Midbrain (tissue), 1 donor: ENCODE data around the gene PUDP.
"Not testable (repeated sequence)": the region's sequence is repeated elsewhere in the genome, so short reads cannot be mapped to it uniquely, and the experiment has no call there.

Experiments used
- DNase-seq: peaks from one replicate; lab custom pipeline; 2025; lab: John Stamatoyannopoulos, UW

Gene PUDP

GRCh38 chrX:7147978-7148854 lies at the start of gene PUDP:
Gene PUDP, minus strand, starts transcription at chrX:7148153. Its CDS starts 40 bp downstream, at chrX:7148113.
- DNase-seq: peak; percentile 91

DNA sequence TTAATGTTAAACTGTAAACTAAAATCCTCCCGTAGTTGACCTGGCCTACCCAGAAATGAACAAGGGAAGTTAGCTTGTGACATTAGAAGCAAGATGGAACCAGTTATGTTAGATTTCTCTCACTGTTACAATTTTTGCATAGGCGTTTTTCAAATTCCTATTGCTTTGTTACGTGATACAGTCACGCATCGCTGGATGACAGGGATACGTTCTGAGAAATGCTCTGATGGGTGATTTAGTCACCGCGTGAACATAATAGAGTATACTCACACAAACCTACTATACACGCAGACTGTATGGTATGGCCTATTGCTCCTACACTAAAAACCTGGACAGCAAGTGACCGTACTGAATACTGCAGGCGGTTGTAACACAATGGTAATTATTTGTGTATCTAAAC lies 46.7 kb upstream of the PUDP start:
- no peak for DNase-seq

DNA sequence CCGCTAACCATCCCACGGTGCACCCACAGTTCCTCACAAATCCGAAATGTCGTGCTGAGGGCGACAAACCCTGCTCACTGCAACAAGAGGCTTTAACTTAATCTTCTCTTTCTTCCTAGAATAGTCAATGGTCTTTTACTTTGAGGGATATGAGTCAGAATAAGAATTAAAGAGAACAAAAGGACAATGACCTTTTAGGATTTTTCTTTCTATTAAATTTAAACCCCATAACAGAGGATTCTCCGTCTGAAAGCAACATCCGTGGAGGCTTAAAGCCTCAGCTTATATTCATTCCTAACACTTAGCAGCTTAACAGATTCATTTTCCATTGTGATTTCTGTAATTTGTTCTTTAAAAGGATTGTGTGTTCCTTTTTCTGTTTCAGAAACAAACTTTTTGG lies 44.9 kb upstream of the PUDP start:
- DNase-seq: no peak

DNA sequence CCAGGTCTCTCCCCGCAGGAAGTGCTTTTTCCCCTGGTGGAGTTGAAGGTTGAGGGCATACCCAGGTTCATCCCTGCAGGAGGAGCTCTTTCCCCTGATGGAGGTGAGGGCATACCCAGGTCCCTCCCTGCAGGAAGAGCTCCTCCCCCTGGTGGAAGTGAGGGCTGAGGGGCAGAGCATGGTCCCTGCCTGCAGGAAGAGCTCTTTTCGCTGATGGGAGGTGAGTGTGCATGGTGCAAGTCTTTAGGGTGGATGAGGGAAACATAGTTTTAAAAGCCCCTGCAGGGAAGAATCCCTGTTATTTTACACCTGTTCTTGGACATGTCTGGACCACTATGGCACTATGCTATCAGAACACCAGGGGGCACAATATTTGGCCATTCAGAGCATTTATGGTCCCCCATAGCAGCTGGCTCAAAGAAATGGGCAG lies 43.7 kb upstream of the PUDP start:
- no peak for DNase-seq

DNA sequence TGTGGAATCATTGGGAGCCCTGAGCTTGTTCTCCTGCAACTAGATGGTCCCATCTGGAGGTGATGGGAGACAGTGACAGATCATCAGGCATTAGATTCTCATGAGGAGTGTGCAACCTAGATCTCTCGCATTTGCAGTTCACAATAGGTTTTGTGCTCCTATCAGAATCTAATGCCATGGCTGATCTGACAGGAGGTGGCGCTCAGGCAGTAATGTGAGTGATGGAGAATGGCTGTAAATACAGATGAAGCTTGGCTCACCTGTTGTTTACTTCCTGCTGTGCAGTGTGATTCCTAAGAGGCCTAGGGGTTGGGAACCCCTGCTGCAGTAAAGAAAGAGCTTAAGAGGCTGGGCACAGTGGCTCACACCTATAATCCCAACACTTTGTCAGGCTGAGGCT lies 42.2 kb upstream of the PUDP start:
- no peak for DNase-seq

DNA sequence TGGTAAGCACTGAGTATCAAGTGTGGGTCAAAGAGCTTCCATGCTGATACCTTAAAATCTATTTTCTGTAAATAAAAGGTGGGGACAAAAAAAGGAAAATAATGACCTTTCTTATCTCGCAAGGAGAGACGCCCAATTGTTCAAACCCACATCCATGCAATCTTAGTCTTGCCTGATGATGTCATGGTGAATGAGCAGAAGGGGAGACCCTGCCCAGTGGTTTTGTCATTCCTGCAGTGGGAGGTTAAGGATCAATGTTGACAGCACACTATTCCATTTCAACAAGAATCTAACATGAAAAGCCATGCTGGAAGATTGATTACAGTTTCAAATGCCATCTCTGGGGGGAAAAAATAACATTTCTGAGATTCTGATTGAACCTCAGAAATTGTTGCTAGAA lies 40.7 kb upstream of the PUDP start:
- DNase-seq: no peak

- no peak for DNase-seq
Measured at GRCh38 chrX:7184816-7185215, 36.9 kb upstream of the PUDP start.

- DNase-seq: no peak
Measured at GRCh38 chrX:7179446-7179845, 31.5 kb upstream of the PUDP start.

- not testable (repeated sequence) for DNase-seq
Measured at GRCh38 chrX:7178859-7179258, 30.9 kb upstream of the PUDP start.

DNA sequence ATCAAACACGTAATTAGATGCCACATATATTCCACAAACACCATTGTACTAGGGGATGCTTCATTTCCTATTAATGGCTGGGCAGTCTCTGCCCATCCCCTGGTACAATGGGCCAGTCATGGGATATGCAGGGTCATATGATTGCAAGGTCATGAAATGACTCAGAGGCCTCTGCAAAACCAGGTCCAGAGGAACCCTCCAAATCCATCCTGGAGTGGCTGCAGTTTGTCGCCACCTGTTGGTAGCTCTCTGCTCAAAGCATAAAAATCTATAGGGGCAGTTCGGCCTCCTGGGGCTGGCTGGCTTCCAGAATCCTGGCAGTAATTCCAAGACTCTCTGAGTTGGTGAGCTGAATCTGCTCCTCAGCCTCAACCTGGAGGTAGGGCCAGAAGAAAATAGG lies 22.9 kb upstream of the PUDP start:
- no peak for DNase-seq

GRCh38 chrX:7169627-7170026 lies 21.7 kb upstream of the PUDP start:
- no peak for DNase-seq

- no peak for DNase-seq
Measured at GRCh38 chrX:7168371-7168770, 20.4 kb upstream of the PUDP start.

DNA sequence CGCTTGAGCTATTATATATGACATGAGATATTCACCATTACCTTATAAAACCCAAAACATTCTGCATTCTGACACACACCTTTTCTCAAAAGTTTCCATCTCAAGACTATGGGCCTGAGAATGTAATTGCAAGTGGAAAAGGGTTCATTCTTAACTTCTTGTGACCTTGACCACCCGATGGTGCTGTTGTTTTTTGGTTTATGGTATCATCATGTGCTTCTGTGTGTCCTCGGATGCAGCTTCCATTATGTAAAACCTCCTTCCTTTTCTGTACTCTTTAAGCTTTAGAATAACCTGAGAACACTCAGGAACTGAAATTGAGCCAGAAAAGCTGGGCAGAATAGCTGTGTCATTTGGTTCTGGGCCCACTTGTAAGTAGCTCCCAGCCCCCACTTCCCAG lies 16.2 kb upstream of the PUDP start:
- DNase-seq: no peak

- no peak for DNase-seq
Measured at GRCh38 chrX:7163146-7163677, 15.3 kb upstream of the PUDP start.

- DNase-seq: no peak
Measured at GRCh38 chrX:7159149-7159861, 11.4 kb upstream of the PUDP start.

DNA sequence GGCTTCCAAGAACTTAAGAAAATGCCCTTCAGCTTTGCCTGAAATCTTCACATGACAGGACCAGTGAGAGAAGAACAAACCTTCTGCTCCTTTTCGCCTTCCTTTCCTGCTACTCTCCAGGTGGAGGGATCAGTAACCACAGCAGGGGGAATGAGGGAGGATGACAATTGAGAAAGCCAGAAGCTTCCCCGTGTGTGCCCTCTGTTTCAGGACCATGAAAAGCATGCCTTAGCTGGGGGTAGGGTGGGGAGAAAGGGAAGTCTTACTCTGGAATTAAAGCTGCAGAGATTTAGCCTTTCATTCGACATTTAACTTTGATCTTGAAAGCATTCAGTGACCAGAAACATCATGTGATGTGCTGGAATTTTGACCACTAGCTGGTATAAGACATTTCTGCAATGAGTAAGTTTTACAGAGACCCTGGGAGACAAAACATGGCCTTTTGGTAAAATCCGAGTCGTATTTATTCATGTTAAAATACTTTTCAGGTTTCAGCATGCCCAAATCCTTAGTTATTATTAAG lies 10.6 kb upstream of the PUDP start:
- DNase-seq: no peak

DNA sequence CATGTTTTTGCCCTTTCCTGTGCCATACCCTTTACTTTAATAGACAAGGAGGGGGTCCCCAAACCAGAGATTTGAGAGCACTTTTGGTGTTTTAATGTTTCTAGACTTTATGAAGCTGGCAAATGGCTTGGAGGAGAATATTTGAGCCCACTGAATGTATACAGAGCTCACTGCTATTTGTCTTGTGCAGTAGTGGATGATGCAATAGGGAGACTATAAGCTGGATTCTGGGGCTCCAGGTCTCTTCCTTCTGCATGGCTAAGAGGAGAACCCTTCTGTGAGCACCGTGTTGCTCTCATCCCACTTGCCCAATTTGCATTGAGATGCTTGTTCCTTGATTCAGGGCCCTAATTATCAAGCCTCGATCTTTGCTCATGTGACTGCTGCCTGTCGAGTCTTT lies 8.9 kb upstream of the PUDP start:
- DNase-seq: no peak

DNA sequence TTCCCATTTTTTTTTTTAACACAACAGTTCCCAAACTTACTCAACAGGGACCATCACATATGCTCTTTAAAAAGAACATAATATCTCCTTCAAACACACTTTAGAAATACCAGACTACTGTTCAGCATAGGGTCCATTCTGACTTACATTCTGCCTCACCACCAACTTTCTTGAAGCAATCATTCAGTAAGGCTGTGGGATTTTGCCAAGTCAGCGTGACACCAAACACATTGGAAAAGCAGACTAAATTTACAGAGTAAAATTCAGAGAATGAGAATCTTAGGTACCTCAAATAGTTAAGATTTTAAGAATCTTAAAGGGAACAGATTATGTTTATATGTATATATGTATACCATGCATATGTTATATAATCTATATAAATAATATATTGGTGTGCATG lies 7.2 kb upstream of the PUDP start:
- no peak for DNase-seq

GRCh38 chrX:7154041-7154597 lies 6.2 kb upstream of the PUDP start:
- no peak for DNase-seq

- no peak for DNase-seq
Measured at GRCh38 chrX:7153231-7153630, 5.3 kb upstream of the PUDP start.

DNA sequence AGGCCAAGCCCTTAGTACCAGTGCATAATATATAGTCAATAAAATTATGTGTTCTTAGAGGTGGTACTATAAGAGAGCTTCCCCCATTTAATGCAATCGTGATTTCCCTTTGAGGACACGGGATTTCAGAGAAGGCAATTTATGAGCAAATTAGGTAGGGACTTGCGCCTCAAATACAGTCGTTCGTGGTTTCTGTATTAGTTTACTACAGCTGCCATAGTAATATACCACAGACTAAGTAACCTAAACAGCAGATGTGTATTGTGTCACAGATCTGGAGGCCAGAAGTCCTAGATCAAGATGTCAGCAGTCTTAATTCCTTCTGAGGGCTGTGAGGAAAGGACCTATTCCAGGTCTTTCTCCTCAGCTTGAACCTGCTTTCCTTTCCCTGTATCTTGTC lies 1.5 kb upstream of the PUDP start:
- no peak for DNase-seq

DNA sequence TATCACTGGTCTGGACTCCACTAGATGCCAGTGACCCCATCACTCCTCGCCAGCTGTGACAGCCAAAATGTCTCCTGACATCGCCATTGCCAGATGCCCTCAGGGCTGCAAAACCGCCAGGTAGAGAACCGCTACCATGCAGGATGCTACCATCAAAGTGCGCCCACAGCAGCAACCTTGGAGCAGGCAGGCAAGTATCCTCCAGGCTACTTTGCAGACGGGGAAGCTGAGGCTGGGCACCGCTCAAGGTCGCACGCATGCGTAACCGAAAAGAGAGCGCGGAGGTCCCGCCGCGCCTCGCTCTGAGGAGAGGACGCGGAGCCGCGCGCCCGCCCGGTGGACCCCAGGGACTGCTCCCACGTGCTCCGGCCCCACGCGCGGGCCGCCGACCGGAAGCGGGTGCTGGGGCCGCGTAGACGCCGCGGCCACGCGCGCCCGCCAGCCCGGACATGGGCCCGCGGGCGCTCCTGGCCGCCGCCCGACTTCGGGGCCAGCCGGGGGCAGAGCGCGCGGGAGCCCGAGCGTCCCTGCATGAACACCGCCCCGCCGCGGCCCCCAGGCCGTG lies 458 bp downstream of the PUDP start, which contains the start of gene STS:
STS (plus strand) TSS at position 300 of the 565 bp plus-strand sequence. CDS start 105,488 bp downstream, outside the sequence.
- peak; percentile 64 for DNase-seq
